NCI-H2171 (cell line): Measurements from ENCODE around the gene SLC25A27.

Source experiments
- DNase-seq: peaks from one replicate; lab custom pipeline; 2025; lab: John Stamatoyannopoulos, UW

Gene SLC25A27

DNA sequence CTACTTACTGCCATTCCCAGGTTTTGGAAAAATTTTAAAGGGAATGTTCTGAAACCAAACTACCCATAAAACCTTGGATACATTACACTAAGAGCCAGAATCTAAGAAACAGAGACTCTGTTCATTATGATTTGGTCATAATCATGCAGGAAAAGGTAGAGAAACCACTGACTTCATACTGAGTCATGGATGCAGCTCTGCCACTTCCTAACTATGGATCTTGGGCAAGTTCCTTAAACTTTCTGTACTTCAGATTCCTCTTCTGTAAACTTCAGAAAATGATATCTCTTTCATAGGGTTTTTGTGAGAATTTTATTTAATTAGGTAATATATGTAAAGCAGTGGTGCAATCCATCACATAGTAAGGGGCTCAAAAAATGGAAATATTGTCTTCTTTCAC lies 62.4 kb downstream of the SLC25A27 start:
- no peak for DNase-seq

- DNase-seq: no peak
Measured at GRCh38 chr6:46719099-46719498, 66.3 kb downstream of the SLC25A27 start.

DNA sequence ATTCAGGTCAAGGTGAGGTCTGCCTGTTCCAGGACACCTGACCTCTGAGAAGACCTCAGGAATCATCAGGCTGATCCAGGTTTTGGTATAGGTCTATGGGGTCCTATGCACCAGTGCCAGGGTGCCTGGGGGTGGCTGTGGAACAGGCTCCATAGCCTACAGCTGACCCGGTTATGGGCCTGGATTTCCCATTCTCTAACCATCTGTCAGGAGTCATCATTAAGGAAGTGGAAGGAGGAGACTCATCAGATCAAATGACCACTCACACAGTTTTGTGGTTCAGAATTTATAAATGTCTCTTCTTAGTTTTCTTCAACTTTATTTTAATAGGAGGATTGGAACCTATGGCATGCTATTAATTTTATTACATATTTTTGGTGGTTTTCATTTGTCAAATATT lies 67.6 kb downstream of the SLC25A27 start:
- DNase-seq: no peak
